ENCODE data around the gene RRP8. TPM values are rescaled to one million over a fixed set of nuclear protein-coding genes. Genes with fewer than 3 reads are reported as not detected.

Gene RRP8
- total RNA-seq, 1 experiment from 2014 or later, result 16.0 TPM

DNA sequence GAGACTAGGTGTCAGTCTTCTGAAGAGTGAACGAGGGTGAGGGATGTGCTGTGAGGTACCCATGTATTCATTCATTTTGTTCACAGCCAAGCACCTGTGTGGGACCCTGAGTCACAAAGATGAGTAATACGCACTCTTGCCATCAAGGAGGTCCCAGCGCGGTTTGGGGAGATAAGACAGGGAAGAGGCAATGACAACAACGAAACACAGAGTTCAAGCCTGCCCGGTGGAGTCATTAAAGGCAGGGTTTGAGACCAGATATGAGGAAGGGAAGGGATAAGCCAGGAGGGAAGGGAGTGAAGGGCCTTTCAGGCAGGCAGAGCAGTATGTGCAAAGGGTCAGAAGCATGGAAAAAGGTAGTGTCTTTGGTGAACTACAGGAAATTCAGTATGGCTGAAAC is 47.6 kb upstream of the RRP8 start:
- Mint-ChIP-seq H3K4me1 (no peaks in the 10 kb centered on the region), H3K27me3 (ENCODE audit: low read depth) (peaks cover 1% of the 10 kb centered on the region), H3K36me3 (ENCODE audit: insufficient read depth in 1 of 3, low read depth in 3 of 3) (no peaks in the 10 kb centered on the region), H3K9me3 (no peaks in the 10 kb centered on the region), H3K4me3 (no peak overlapping the region), H3K27ac (no peak overlapping the region)
- Histone ChIP-seq H3K27me3 (ENCODE audit: insufficient read depth, low read length) (peaks cover 10% of the 10 kb centered on the region; the same call in 1 of the 2 replicates), H3K14ac (ENCODE audit: insufficient read depth, low read length) (no peak overlapping the region), H2AFZ (ENCODE audit: low read length) (no peak overlapping the region), H3K27ac (ENCODE audit: insufficient read length, low read depth, low read length) (no peak overlapping the region), H2BK20ac (ENCODE audit: low read depth, low read length, poor library complexity, severe bottlenecking) (no peak overlapping the region), H4K5ac (ENCODE audit: insufficient read length, low read depth, low read length) (no peak overlapping the region), H3K79me2 (ENCODE audit: insufficient read depth, low read length) (no peaks in the 10 kb centered on the region), H2AK5ac (ENCODE audit: insufficient read length, low read length) (no peak overlapping the region), H2BK15ac (ENCODE audit: low read depth, low read length) (no peak overlapping the region), H3K79me1 (ENCODE audit: insufficient read depth, low read depth, low read length, poor library complexity, severe bottlenecking) (no peaks in the 10 kb centered on the region), H4K20me1 (ENCODE audit: control insufficient read depth, insufficient read depth, insufficient read length) (no peaks in the 10 kb centered on the region), H2BK12ac (ENCODE audit: insufficient read length, low read depth, low read length) (no peak overlapping the region), H3K23ac (ENCODE audit: insufficient read length, low read depth, low read length) (no peak overlapping the region), H3K23me2 (ENCODE audit: insufficient read length, low read depth, low read length, poor library complexity, severe bottlenecking) (peaks cover 1% of the 10 kb centered on the region), H2BK5ac (ENCODE audit: insufficient read length, low read length) (no peak overlapping the region), H3T11ph (ENCODE audit: low read length) (no peak overlapping the region), H3K4me2 (ENCODE audit: insufficient read depth, insufficient read length, low read length) (no peak overlapping the region), H4K91ac (ENCODE audit: insufficient read length, low read depth, low read length) (no peak overlapping the region), H3K4me1 (ENCODE audit: insufficient read depth, low read length) (peaks cover 2% of the 10 kb centered on the region; the same call in 1 of the 2 replicates), H3K9ac (ENCODE audit: extremely low read depth, insufficient read length, low read length) (no peak overlapping the region), H3K56ac (ENCODE audit: insufficient read length, low read depth, low read length) (no peak overlapping the region), H4K8ac (replicated peaks; ENCODE audit: insufficient read length, low read depth, low read length) (no peak overlapping the region), H3K18ac (ENCODE audit: insufficient read length, low read depth, low read length) (no peak overlapping the region), H2BK120ac (ENCODE audit: low read depth, low read length, poor library complexity, severe bottlenecking) (no peak overlapping the region), H3K9me3 (ENCODE audit: control insufficient read depth, low read depth, low read length) (no peaks in the 10 kb centered on the region), H3K4ac (ENCODE audit: low read depth, low read length) (no peak overlapping the region)
- TF ChIP-seq, protein P1, sequence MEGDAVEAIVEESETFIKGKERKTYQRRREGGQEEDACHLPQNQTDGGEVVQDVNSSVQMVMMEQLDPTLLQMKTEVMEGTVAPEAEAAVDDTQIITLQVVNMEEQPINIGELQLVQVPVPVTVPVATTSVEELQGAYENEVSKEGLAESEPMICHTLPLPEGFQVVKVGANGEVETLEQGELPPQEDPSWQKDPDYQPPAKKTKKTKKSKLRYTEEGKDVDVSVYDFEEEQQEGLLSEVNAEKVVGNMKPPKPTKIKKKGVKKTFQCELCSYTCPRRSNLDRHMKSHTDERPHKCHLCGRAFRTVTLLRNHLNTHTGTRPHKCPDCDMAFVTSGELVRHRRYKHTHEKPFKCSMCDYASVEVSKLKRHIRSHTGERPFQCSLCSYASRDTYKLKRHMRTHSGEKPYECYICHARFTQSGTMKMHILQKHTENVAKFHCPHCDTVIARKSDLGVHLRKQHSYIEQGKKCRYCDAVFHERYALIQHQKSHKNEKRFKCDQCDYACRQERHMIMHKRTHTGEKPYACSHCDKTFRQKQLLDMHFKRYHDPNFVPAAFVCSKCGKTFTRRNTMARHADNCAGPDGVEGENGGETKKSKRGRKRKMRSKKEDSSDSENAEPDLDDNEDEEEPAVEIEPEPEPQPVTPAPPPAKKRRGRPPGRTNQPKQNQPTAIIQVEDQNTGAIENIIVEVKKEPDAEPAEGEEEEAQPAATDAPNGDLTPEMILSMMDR (conservative IDR thresholded peaks at IDR 0.05), result no peak
- DNase-seq, result no peak
- no CpG with 5 or more reads among the region's 6 CpGs for WGBS (ENCODE audit: extremely low coverage, insufficient read length, low lambda C conversion rate)
